Ovary (tissue), 3 donors: ENCODE measurements around the gene HNRNPUL1.

Source experiments
- EP300 ChIP-seq: sonication (generic); formaldehyde crosslinking; IDR thresholded peaks from one replicate; pipeline ENCODE4 v1.6.1; 2017; ENCODE audit warnings: antibody characterized with exemption
- POLR2A ChIP-seq: fragments of 450-650 bp; IDR thresholded peaks from one replicate; pipeline ENCODE4 v1.6.1; 2017; ENCODE audit warnings: antibody characterized with exemption, mild to moderate bottlenecking, moderate library complexity
- TF ChIP-seq, protein P1 (sequence below), 3 donors: fragments of 450-650 bp in 2 of 3; fragments of 200-600 bp in 1 of 3; IDR thresholded peaks; one replicate each; pipeline versions ENCODE4 v1.5.1 to v1.8.0; 2016 to 2022; ENCODE audit warnings: antibody characterized with exemption in 3 of 3, mild to moderate bottlenecking in 1 of 3
- donor health status: DM: no; HTN: no; CAD: no.

DNA sequence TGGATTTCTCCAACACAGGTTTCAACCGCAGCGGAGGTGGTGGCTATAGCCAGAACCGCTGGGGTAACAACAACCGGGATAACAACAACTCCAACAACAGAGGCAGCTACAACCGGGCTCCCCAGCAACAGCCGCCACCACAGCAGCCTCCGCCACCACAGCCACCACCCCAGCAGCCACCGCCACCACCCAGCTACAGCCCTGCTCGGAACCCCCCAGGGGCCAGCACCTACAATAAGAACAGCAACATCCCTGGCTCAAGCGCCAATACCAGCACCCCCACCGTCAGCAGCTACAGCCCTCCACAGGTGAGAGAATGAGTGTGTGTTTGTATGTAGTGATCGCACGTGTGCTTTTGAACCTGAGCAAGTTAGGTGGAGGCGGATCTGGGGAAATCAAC lies 39.8 kb downstream of the HNRNPUL1 start:
- TF ChIP-seq, protein P1, sequence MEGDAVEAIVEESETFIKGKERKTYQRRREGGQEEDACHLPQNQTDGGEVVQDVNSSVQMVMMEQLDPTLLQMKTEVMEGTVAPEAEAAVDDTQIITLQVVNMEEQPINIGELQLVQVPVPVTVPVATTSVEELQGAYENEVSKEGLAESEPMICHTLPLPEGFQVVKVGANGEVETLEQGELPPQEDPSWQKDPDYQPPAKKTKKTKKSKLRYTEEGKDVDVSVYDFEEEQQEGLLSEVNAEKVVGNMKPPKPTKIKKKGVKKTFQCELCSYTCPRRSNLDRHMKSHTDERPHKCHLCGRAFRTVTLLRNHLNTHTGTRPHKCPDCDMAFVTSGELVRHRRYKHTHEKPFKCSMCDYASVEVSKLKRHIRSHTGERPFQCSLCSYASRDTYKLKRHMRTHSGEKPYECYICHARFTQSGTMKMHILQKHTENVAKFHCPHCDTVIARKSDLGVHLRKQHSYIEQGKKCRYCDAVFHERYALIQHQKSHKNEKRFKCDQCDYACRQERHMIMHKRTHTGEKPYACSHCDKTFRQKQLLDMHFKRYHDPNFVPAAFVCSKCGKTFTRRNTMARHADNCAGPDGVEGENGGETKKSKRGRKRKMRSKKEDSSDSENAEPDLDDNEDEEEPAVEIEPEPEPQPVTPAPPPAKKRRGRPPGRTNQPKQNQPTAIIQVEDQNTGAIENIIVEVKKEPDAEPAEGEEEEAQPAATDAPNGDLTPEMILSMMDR (IDR thresholded peaks at IDR 0.05) = no peak
- TF ChIP-seq POLR2A (no peak), EP300 (no peak)
